Measurements from ENCODE around the gene STARD3.
A peak's percentile ranks its signal among the peaks of the same experiment; 100 is the strongest.

Gene STARD3

DNA sequence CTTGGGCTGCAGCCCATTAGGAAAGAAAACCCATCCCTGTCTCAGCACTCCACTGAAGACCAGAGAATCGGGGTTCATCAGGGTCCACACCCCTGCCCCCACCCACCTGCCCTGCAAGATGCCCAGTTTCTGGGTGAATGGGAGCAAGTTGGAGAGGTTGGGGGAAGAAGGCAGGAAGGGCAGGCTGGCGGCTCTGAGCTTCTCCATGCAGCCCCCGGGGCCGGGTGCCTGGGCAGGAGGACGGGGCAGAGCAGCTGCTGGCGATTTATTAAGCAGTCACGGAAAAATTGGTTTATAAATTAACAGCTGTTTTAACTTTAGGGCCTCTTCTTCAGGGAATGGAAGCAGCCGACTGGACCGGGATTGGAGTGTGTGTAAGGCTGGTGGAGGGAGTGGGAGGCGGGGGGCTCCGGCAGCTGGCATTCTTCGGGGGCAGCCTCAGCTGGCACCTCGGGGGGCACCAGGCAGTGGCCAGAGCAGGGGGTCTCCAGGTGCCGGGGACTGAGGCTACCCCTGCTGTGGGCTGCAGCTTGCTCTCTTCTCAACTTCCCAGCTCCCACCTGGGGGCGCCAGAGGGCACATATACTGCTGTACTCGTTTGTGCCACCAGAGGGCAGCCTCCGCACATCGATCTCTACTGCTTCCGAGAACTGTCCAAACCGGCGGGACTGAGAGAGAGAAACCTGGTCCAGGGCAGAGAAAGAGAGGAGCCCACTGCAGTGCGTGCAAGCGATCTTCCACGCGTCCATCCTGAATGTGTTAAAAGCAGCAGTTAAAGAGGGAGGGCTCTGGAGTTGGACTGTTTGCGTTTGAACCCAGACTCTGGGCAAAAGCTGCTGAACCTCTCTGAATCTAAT, 15.2 kb upstream of the STARD3 start:
- peak; percentile 88 for DNase-seq

GRCh38 chr17:39622380-39623006, 14.5 kb upstream of the STARD3 start:
- no peak for DNase-seq

GRCh38 chr17:39623356-39623950, 13.5 kb upstream of the STARD3 start:
- peak; percentile 87 for DNase-seq

GRCh38 chr17:39624313-39624712, 12.6 kb upstream of the STARD3 start:
- DNase-seq: no peak

- no peak for DNase-seq
Observed at GRCh38 chr17:39625198-39625785, 11.7 kb upstream of the STARD3 start.

DNA sequence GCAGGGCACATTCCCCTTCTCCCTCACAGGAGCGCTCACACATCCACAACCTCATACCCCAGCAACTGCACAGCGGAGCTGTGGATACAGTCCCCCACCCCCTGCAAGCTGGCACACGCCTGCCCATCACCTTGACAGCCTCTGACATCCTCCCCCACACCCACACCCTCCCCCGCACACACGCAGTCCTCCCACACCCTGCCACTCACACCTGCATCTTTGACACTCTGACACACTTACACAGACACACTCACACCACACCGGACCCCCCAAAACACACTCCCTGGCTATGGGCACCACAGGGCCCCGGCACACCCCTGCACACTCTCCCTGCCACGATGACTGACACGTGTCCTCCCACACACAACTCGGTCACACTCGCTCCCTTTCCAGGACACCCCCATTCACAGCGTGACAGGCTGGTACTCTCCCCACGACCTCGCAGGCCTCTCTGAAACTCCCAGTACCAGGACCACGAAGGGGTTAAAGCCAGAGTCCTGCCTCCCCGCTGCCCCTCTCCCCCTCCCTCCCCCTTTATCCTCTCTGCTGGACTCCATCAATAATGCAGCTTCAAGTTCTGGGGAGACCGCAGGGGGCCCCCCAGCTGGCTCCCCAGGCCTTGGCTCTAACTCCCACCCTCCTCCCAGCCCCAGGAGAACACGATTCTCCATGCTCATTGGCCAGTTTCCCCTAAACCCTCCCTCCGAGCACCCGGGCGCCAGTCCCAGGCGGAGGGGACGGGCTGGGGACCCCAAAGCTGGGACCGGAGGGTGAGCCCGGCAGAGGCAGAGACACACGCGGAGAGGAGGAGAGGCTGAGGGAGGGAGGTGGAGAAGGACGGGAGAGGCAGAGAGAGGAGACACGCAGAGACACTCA, 10.5 kb upstream of the STARD3 start, which contains the start of gene PPP1R1B:
PPP1R1B (plus strand) TSS at position 782 of the 876 bp plus-strand sequence. CDS start 441 bp downstream, outside the sequence.
- DNase-seq: no peak

- no peak for DNase-seq
Observed at GRCh38 chr17:39627047-39627711, 9.8 kb upstream of the STARD3 start.

DNA sequence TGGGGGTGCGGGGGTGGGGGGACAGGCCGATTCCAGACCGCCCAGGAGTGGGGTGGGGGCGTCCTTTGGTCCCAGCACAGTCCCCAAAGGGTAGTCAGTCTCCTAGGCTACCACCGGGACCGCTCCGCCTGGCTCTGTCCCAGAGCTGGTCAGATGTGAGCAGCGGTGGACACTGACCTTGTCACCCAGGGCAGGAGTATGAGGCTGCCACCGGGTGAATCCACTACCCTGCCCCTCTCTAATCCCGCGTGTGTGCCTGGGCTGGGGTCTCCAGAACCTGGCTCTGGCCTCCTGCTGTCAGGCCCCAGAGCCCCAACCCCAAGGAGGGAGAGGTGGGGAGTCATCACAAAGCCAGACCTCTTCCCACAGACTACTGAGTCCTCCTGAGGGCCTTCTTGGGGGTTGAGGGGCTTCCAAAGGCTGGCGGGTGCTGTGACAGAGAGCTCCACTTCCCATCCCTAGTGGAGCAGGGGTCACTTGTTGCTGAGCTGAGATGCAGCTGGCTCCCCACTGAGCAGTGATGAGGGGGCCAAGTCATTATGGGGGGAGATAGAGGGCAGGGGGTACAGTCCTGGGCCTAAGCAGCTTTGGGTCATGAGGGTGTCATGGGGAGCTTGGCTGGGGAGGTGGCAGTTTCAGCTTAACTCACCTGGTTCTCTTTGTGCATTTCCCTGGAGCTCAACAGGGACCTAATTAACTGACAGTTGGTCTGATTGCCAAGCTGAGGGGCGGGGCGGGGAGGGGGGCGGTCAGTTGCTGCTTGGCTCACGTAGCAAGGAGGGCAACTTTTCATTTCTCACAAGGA, 9.0 kb upstream of the STARD3 start:
- DNase-seq: no peak

DNA sequence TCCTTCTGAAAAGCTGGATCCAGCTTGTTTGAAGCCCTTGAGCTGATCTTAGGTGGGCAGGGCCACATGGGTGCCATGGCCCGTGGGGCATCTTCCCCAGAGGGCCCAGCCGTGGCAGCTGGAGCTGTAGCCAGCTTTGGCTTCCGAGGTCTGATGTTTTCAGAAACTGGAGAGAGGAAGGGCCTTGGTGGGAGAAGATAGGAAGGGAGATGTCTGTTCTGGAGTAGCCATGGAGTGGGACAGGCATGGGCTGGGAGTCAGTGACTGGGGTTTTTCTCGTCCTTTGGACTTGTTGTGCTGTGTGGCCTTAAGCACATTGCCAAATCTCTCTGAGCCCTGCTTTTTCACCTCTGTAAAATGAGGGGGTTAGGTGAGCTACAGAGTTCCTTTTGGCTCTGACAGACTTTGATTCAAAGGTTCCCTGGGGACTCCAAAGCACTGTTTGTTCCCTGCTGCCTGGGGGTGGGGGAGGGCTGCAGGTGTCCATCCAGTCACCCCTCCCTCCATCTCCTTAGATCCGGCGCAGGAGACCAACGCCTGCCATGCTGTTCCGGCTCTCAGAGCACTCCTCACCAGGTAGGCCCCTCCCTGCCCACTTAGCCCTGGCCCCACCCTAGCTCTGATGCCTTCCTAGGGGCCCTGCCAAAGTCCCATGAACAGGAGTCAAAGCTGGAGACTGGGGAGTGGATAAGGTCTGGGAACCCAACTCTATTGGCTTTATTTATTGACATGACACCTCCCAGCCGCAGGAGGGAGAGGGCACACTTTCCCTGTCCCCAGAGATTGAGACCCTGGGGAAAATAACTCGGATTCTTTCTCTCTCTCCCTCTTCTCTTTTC, 8.1 kb upstream of the STARD3 start:
- DNase-seq: no peak

GRCh38 chr17:39629494-39629880, 7.5 kb upstream of the STARD3 start:
- DNase-seq: no peak

DNA sequence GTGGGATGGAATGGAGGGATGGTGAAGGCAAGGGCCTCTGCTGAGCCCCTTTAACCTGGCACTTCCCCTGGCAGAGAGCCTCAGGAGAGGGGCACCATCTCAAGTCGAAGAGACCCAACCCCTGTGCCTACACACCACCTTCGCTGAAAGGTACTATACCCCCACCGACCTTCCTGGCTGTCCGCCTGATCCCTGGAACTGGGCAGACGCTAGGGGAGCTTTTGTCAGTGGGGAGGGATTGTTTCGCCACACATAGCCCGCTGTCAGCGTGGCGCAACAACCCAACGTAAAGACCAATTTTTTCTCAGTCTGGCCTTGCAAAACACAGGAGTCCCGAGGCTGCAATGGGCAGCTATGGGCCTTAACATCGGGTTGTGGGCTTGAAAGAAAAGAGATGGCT, 7.0 kb upstream of the STARD3 start:
- DNase-seq: no peak

DNA sequence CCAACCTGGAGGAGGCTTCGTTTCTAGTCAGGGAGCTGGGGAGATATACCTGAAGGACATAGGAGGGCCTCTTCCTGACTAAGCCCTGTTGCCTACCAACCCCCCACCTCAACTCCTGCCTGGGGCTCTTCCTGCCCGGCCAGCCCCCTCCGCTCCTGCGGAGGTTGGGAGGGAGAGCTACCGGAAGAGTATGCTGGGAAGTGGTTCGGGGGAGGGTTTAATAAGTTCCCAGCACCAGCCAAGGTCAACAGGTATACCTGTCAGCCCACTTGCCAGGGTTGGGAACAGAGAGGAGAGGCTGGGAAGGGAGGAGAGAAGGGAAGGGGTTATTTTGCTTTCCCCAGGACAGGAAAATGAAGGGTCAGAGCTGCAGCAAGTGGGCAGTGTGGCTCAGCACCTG, 5.5 kb upstream of the STARD3 start:
- no peak for DNase-seq

DNA sequence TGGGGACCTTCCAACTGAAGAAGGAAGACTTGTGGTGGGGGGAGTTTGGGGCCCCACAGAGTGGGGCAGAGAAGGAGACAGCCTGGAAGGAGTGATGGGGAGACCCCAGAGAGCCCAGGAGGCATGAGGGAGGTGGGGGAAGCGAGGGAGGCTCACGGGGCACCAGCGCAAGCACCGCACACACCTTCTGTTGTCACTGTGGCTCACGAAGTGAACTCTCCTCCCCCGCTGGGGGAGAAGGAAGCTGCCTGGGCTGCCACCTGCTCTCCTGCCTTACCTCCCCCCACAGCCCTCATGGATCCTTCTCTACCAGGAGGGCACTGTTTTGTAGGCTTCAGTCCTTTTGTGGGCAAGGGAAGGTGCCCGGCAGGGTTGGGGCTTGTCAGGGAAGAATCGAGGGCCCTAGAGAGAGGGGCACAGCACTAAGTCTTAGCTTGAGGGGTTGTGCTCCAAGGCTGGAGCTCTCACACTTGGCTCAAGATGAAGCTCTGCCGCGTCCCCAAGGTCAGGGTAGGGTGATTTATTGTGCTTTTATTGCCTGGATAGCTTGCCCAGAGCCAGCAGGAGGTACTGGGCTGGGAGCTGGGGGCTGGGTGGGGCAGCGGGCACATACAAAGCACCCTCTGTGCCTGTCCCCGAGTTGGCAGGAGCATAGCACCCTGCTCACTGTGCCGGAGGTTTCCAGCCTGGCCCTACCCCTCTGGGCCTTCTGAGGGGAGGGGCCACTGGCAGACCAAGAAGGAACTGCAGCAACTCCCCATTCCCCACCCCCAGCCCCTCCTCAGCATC, 4.6 kb upstream of the STARD3 start:
- no peak for DNase-seq

DNA sequence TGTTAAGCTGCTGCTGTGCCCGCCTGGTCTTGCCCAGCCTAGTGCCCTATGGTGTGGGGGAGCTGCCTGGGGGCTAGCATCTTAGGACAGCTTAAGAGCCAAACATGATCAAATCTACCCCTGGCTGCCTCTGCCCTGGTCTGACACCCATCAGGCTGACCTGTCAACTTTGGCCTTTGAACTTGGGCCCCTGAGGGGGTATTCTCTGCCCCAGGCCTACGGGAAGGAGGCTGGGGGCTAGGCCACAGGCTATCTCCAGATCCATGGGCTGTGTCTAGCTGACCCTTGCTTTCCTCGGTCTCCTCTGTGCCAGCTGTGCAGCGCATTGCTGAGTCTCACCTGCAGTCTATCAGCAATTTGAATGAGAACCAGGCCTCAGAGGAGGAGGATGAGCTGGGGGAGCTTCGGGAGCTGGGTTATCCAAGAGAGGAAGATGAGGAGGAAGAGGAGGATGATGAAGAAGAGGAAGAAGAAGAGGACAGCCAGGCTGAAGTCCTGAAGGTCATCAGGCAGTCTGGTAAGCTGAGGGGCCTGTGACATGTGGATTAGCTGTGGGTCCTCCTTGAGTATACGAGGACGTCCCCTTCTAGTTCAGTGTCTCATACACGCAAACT, 3.3 kb upstream of the STARD3 start:
- no peak for DNase-seq

GRCh38 chr17:39634384-39634871, 2.5 kb upstream of the STARD3 start:
- DNase-seq: no peak

DNA sequence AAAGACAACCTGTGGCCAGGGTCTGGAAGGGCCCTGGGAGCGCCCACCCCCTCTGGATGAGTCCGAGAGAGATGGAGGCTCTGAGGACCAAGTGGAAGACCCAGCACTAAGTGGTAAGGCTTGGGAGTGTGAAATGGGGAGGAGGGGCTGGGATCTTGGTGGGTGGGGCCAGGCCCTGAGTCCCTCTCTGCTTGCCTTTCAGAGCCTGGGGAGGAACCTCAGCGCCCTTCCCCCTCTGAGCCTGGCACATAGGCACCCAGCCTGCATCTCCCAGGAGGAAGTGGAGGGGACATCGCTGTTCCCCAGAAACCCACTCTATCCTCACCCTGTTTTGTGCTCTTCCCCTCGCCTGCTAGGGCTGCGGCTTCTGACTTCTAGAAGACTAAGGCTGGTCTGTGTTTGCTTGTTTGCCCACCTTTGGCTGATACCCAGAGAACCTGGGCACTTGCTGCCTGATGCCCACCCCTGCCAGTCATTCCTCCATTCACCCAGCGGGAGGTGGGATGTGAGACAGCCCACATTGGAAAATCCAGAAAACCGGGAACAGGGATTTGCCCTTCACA, 1.2 kb upstream of the STARD3 start:
- DNase-seq: no peak

DNA sequence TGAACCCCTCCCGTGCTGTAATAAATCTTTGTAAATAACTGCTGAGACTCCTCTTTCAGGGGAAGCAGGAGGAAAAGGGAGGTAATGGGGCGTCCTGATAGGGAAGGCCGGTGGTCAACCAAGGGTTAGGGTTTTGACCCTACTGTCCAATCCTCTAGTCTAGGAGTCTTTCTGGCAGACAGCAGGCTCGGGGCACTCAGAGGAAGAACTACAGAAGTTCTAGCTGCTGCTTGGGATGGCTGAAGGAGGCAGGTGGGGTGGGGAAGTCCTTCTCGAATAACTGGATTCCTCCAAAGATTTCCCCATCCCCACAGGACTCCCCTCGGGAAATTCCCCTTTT, 387 bp upstream of the STARD3 start:
- no peak for DNase-seq

DNA sequence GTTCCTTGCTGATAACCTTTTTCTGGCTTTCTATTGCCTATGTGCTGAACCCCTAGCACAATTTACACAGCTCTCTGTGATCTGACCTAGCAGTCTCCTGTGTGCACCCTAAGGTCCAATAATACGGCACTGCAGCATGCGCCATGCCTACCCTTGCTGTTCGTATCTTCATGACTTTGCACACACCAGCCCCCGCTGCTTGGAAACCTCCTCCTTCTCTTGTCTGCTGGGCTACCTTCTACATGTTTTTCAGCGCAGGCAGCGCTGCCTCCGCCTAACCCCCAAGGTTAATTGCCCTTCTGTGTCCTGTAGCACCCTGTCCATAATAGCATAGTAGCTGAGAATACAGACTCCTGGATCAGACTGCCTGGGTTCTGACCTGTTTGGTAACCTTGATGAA, 1.4 kb downstream of the STARD3 start:
- no peak for DNase-seq
